H1 (cell line): Measurements from ENCODE around the gene TRAK1. TPM values are rescaled to one million over a fixed set of nuclear protein-coding genes. Genes with fewer than 3 reads are reported as not detected.

Experiments used
- FOSL1 ChIP-seq: IDR thresholded peaks from 2 replicates; pipeline ENCODE4 v1.6.1; 2011; ENCODE audit warnings: mild to moderate bottlenecking, low read depth, low read length, moderate library complexity; ENCODE audit not compliant: insufficient read depth
- TEAD4 ChIP-seq: IDR thresholded peaks from 2 replicates; pipeline ENCODE4 v1.6.1; 2012; ENCODE audit warnings: low read depth, low read length, inconsistent platforms, mixed read lengths
- polyA plus RNA-seq, 7 experiments: library from polyadenylated mRNA; depleted of rRNA in 3 of 7; stranded (reverse) in 5 of 7; unstranded in 2 of 7; fragments of >200 nt in 5 of 7; fragments of 200-250 nt in 2 of 7; gene quantifications; 1 replicate in 5 of 7; 2 replicates in 1 of 7; 4 replicates in 1 of 7; pipeline versions ENCODE4 v1.2.1 to v1.2.3, GENCODE V29; 2011 to 2013; ENCODE audit warnings: missing spikeins in 2 of 7, mixed read lengths in 2 of 7
- total RNA-seq: library from RNA; stranded (reverse); fragmentation: NEBNext Ultra II Directional; extraction: Animal tissue kit (Norgen Biotek cat#: 25700); gene quantifications from 2 replicates; pipeline ENCODE4 v1.2.1, GENCODE V29; 2021

TRAK1 gene
- total and polyA plus RNA-seq, 2 of the 8 experiments (the other 6 are each of a cell fraction or from before 2014, with no cell fraction given): 21.3 to 32.7 TPM

- TF ChIP-seq FOSL1 (no peak), TEAD4 (no peak)
These were observed 98.6 kb downstream of the TRAK1 start (continued) for GRCh38 chr3:42189736-42190135.
